Measurements from ENCODE around the gene OLFM2.
A peak's percentile ranks its signal among the peaks of the same experiment; 100 is the strongest.

OLFM2 gene

GRCh38 chr19:9913237-9914000, 22.9 kb downstream of the OLFM2 start:
- ChIA-PET CTCF (no interaction called here), POLR2A (no interaction called here)
- DNase-seq (ENCODE audit: low read depth, low spot score), result no peak
- TF ChIP-seq CTCF (IDR thresholded peaks at IDR 0.05; ENCODE audit: insufficient read depth, low read length, missing control alignments), result no peak
- peak overlapping the region; percentile 58 for H3K4me3 ChIP-seq (ENCODE audit: low read depth, low read length)

- CTCF ChIA-PET, result interaction anchor here (0.6 kb wide), 1 partner anchor 328 kb away, joined by 3 read pairs; no protein-coding TSS in a partner anchor
- TF ChIP-seq CTCF (IDR thresholded peaks at IDR 0.05; ENCODE audit: insufficient read depth, low read length, missing control alignments), result no peak
- DNase-seq (ENCODE audit: low read depth, low spot score), result no peak
- H3K4me3 ChIP-seq (ENCODE audit: low read depth, low read length), result peak overlapping the region; percentile 58; the same call in 1 of the 2 replicates
- POLR2A ChIA-PET, result no interaction called here
These were observed 23.6 kb downstream of the OLFM2 start for GRCh38 chr19:9912551-9913236.

- POLR2A ChIA-PET, result no interaction called here
- DNase-seq (ENCODE audit: low read depth, low spot score), result no peak
- CTCF ChIA-PET, result no interaction called here
- H3K4me3 ChIP-seq (ENCODE audit: low read depth, low read length), result no peak overlapping the region
- TF ChIP-seq CTCF (IDR thresholded peaks at IDR 0.05; ENCODE audit: insufficient read depth, low read length, missing control alignments), result no peak
These were observed 24.7 kb downstream of the OLFM2 start for GRCh38 chr19:9911524-9912185.

- ChIA-PET CTCF (no interaction called here), POLR2A (no interaction called here)
- H3K4me3 ChIP-seq (ENCODE audit: low read depth, low read length), result no peak overlapping the region
- TF ChIP-seq CTCF (IDR thresholded peaks at IDR 0.05; ENCODE audit: insufficient read depth, low read length, missing control alignments), result no peak
- DNase-seq (ENCODE audit: low read depth, low spot score), result no peak
These were observed 25.7 kb downstream of the OLFM2 start for GRCh38 chr19:9910625-9911024.

- H3K4me3 ChIP-seq (ENCODE audit: low read depth, low read length), result no peak overlapping the region
- no peak for DNase-seq (ENCODE audit: low read depth, low spot score)
- ChIA-PET CTCF (interaction anchor here (1.2 kb wide), 1 partner anchor 16 kb away, joined by 3 read pairs; no protein-coding TSS in a partner anchor), POLR2A (interaction anchor here (0.7 kb wide), 1 partner anchor 31 kb away, joined by 3 read pairs; no protein-coding TSS in a partner anchor)
- TF ChIP-seq CTCF (IDR thresholded peaks at IDR 0.05; ENCODE audit: insufficient read depth, low read length, missing control alignments), result no peak
These were observed 27.1 kb downstream of the OLFM2 start for GRCh38 chr19:9909251-9909650.
